ENCODE results near the gene BCL2L15. TPM values are rescaled to one million over a fixed set of nuclear protein-coding genes. Genes with fewer than 3 reads are reported as not detected.

BCL2L15 gene
- total RNA-seq, 1 donor from 2014 or later, result 0.67 TPM

GRCh38 chr1:113835686-113836290 is 51.6 kb downstream of the BCL2L15 start:
- Mint-ChIP-seq H3K27ac (no peak overlapping the region), H3K4me3 (ENCODE audit: low read depth) (no peak overlapping the region), H3K36me3 (ENCODE audit: insufficient read depth) (no peaks in the 10 kb centered on the region), H3K27me3 (peaks cover 10% of the 10 kb centered on the region), H3K9me3 (ENCODE audit: low read depth) (peaks cover 4% of the 10 kb centered on the region), H3K4me1 (ENCODE audit: low read depth) (no peaks in the 10 kb centered on the region)
- DNase-seq (ENCODE audit: low spot score, unreplicated experiment), result no peak
- peak; percentile 71 for TF ChIP-seq CTCF (IDR thresholded peaks at IDR 0.05; ENCODE audit: unreplicated experiment)

GRCh38 chr1:113834716-113835115 is 52.7 kb downstream of the BCL2L15 start:
- H3K9me3 Mint-ChIP-seq (ENCODE audit: low read depth), result no peaks in the 10 kb centered on the region
- H3K4me1 Mint-ChIP-seq (ENCODE audit: low read depth), result no peaks in the 10 kb centered on the region
- DNase-seq (ENCODE audit: low spot score, unreplicated experiment), result no peak
- no peaks in the 10 kb centered on the region for H3K36me3 Mint-ChIP-seq (ENCODE audit: insufficient read depth)
- TF ChIP-seq CTCF (IDR thresholded peaks at IDR 0.05; ENCODE audit: unreplicated experiment), result no peak
- H3K27ac Mint-ChIP-seq, result no peak overlapping the region
- H3K27me3 Mint-ChIP-seq, result peaks cover 10% of the 10 kb centered on the region
- H3K4me3 Mint-ChIP-seq (ENCODE audit: low read depth), result no peak overlapping the region

Other genes starting within 250 kb of the BCL2L15 start
- 51.3 and 51.9 TPM in 2 replicates for gene PHTF1, start 128.1 kb downstream of the BCL2L15 start, total RNA-seq
- gene RSBN1, start 75.1 kb downstream of the BCL2L15 start, total RNA-seq, result 25.9 and 29.1 TPM in 2 replicates
- not detected in 2 replicates for gene PTPN22, start 15.9 kb downstream of the BCL2L15 start, total RNA-seq
- gene AP4B1, start 17.2 kb upstream of the BCL2L15 start, total RNA-seq, result 20.2 and 23.4 TPM in 2 replicates
- 9.9 and 10.2 TPM in 2 replicates for gene DCLRE1B, start 17.7 kb upstream of the BCL2L15 start, total RNA-seq
- 52.4 and 54.2 TPM in 2 replicates for gene HIPK1, start 41.7 kb upstream of the BCL2L15 start, total RNA-seq
- gene OLFML3, start 91.9 kb upstream of the BCL2L15 start, total RNA-seq, result 12.9 and 14.7 TPM in 2 replicates

Measured in progenitor cell of endocrine pancreas (in vitro differentiated cells).